C4-2B (cell line): ENCODE results near the gene NOS1.

Experiments
- ZFX ChIP-seq: fragments of 450-650 bp; IDR thresholded peaks from 2 replicates; pipeline ENCODE4 v1.6.1; 2017
- TF ChIP-seq, protein P1 (sequence below): fragments of 450-650 bp; conservative IDR thresholded peaks from 2 replicates; pipeline ENCODE4 v1.5.1; 2017; ENCODE audit warnings: mild to moderate bottlenecking

DNA sequence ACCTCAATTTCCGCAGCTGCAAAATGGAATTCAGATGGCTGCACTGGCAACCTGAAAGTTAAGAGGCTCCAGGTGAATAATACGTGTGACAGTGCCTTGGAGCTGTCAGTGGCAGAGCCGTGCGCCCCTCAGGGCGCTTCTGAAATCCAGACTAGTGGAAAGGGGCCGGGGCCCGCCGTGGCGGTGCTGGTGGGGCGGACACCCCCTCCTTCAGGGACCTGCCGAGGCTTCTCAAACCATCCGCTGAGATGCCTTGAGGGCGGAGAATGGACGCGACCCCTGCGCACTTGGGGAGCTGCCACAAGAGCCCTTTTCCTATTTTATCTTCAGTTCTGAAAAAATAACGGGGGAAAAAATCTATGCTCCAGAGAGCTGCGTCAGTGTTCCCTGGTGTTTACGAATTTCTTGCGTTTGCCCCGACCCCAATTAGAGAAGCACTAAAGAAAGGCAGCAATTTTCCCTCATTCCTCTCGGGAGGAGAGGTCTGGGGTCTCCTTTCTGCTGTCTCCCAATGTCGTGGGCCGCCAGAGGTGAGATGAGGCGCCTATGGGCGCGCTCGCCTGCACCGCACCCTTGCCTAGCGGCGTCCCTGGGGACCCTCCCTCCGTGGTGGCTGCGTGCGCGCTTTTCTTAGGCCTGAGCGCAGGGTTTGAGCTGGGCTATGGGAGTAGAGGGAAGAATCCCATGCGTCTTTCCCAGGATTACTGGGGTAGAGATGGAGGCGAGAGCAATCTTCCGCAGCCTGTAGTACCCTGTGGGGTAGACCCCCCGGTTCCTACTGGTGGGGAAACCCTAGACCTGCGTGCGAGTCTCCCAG lies 2.2 kb downstream of the NOS1 start:
- TF ChIP-seq, protein P1, sequence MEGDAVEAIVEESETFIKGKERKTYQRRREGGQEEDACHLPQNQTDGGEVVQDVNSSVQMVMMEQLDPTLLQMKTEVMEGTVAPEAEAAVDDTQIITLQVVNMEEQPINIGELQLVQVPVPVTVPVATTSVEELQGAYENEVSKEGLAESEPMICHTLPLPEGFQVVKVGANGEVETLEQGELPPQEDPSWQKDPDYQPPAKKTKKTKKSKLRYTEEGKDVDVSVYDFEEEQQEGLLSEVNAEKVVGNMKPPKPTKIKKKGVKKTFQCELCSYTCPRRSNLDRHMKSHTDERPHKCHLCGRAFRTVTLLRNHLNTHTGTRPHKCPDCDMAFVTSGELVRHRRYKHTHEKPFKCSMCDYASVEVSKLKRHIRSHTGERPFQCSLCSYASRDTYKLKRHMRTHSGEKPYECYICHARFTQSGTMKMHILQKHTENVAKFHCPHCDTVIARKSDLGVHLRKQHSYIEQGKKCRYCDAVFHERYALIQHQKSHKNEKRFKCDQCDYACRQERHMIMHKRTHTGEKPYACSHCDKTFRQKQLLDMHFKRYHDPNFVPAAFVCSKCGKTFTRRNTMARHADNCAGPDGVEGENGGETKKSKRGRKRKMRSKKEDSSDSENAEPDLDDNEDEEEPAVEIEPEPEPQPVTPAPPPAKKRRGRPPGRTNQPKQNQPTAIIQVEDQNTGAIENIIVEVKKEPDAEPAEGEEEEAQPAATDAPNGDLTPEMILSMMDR = no peak
- no peak for TF ChIP-seq ZFX
